BE2C (cell line): ENCODE data around the gene C1QB.
A peak's percentile ranks its signal among the peaks of the same experiment; 100 is the strongest.

Experiments
- DNase-seq: peaks from one replicate; pipeline ENCODE4 v3.0.0-alpha.2; 2020
- H3K27me3 ChIP-seq: fragments of 250-450 bp; sonication (Bioruptor Pico); 2 replicates; pipeline ENCODE4 v1.5.1; 2020; ENCODE audit warnings: mild to moderate bottlenecking
- H3K36me3 ChIP-seq: fragments of 250-450 bp; sonication (Bioruptor Pico); 2 replicates; pipeline ENCODE4 v1.5.1; 2020; ENCODE audit warnings: mild to moderate bottlenecking
- H3K4me1 ChIP-seq: fragments of 250-450 bp; sonication (Bioruptor Pico); 2 replicates; pipeline ENCODE4 v1.5.1; 2020
- H3K4me3 ChIP-seq: 2 replicates; pipeline ENCODE4 v1.5.1; 2011; ENCODE audit warnings: low read depth, low read length
- H3K9me3 ChIP-seq: fragments of 250-450 bp; sonication (Bioruptor Pico); 2 replicates; pipeline ENCODE4 v1.5.1; 2020
- CTCF ChIP-seq: IDR thresholded peaks from 2 replicates; pipeline ENCODE4 v1.5.1; 2012; ENCODE audit warnings: mild to moderate bottlenecking, low read depth, low read length

The C1QB gene

GRCh38 chr1:22643928-22644327 lies 9.1 kb upstream of the C1QB start:
- H3K4me1 ChIP-seq: no peaks in the 10 kb centered on the region
- no peak for TF ChIP-seq CTCF
- no peaks in the 10 kb centered on the region for H3K36me3 ChIP-seq
- no peak for DNase-seq
- no peaks in the 10 kb centered on the region for H3K27me3 ChIP-seq
- no peak overlapping the region for H3K4me3 ChIP-seq
- no peaks in the 10 kb centered on the region for H3K9me3 ChIP-seq

GRCh38 chr1:22645931-22646330 lies 7.1 kb upstream of the C1QB start:
- no peak for DNase-seq
- Histone ChIP-seq H3K27me3 (no peaks in the 10 kb centered on the region), H3K36me3 (no peaks in the 10 kb centered on the region), H3K4me3 (no peak overlapping the region), H3K9me3 (no peaks in the 10 kb centered on the region), H3K4me1 (no peaks in the 10 kb centered on the region)
- TF ChIP-seq CTCF: no peak

GRCh38 chr1:22646384-22646783 lies 6.7 kb upstream of the C1QB start:
- Histone ChIP-seq H3K27me3 (no peaks in the 10 kb centered on the region), H3K4me1 (no peaks in the 10 kb centered on the region), H3K9me3 (no peaks in the 10 kb centered on the region), H3K4me3 (no peak overlapping the region), H3K36me3 (no peaks in the 10 kb centered on the region)
- no peak for TF ChIP-seq CTCF
- no peak for DNase-seq

GRCh38 chr1:22650089-22650693 lies 2.8 kb upstream of the C1QB start:
- no peak for DNase-seq
- Histone ChIP-seq H3K4me1 (peaks cover 4% of the 10 kb centered on the region; the same call in 1 of the 2 replicates), H3K36me3 (no peaks in the 10 kb centered on the region), H3K27me3 (no peaks in the 10 kb centered on the region), H3K4me3 (no peak overlapping the region), H3K9me3 (no peaks in the 10 kb centered on the region)
- TF ChIP-seq CTCF: no peak

- Histone ChIP-seq H3K27me3 (no peaks in the 10 kb centered on the region), H3K4me1 (peaks cover 4% of the 10 kb centered on the region; the same call in 1 of the 2 replicates), H3K36me3 (no peaks in the 10 kb centered on the region), H3K4me3 (no peak overlapping the region), H3K9me3 (no peaks in the 10 kb centered on the region)
- no peak for DNase-seq
- no peak for TF ChIP-seq CTCF
Observed at GRCh38 chr1:22651941-22652856, 837 bp upstream of the C1QB start.

GRCh38 chr1:22654692-22655091 lies 1.7 kb downstream of the C1QB start:
- Histone ChIP-seq H3K4me3 (no peak overlapping the region), H3K4me1 (peaks cover 4% of the 10 kb centered on the region; the same call in 1 of the 2 replicates), H3K36me3 (no peaks in the 10 kb centered on the region), H3K9me3 (no peaks in the 10 kb centered on the region), H3K27me3 (no peaks in the 10 kb centered on the region)
- TF ChIP-seq CTCF: 0 out of 2 replicates have a peak, but pooled peaks have one; percentile 6
- no peak for DNase-seq
